NCI-H2227 (cell line): ENCODE results near the gene SCARB2.

ENCODE experiments used
- DNase-seq: peaks from one replicate; lab custom pipeline; 2025; ENCODE audit not compliant: unreplicated experiment; lab: John Stamatoyannopoulos, UW

Gene SCARB2

DNA sequence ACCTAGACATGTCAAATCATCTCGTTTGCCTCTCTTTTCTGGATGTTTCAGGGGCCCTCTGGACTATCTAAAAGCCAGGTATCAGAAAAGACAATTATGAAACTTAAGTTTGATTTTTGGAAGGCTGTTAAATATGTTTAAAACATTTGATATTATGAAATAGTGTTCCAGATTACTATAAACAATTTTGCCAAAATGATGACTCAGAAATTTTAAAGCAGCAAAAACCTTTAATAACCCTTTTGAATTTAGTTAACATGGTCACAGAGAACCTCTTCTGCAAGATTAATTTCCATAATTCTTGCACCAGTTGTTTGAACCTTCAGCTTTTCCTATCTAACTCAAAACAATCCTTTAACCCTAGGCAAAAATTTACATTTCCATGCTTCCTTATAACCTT lies 19.1 kb upstream of the SCARB2 start:
- DNase-seq: no peak

- DNase-seq: no peak
Measured at GRCh38 chr4:76226418-76226817, 12.8 kb upstream of the SCARB2 start.

- no peak for DNase-seq
Measured at GRCh38 chr4:76224171-76224570, 10.5 kb upstream of the SCARB2 start.

DNA sequence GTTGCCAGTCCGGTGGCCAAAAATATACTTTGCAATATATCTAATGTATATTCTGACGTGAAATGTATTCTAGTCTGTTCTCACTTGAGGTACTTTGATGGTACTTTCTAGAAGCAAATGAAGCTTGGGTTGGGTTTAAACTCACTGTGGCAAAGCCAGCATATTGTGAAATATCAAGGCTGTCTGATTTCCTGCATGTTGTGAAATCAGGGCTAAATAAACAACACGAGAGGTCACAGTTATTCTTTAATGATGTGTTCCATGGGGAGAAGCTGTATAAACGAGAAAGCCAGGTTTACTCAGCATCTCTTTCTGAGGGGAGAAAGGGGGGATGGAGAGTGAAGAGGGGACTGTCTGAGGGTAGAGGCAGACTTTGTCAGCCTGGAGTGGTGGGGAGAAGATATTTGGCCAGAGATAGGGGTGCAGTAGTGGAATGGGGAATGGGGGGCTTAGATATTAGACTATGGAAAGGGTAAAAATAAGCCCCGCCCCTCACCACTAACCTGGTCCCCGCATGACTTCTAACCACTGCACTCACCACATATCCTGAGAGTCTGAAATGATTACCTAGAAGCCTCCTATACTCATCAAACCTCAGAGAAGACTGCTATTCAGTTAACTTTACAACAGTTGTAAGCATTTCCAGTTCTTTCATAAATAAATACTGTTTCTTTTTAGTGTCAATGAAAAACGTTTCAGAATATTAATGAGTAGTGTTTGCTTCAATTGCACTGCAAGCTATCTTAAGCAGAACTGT lies 5.9 kb upstream of the SCARB2 start:
- DNase-seq: no peak

DNA sequence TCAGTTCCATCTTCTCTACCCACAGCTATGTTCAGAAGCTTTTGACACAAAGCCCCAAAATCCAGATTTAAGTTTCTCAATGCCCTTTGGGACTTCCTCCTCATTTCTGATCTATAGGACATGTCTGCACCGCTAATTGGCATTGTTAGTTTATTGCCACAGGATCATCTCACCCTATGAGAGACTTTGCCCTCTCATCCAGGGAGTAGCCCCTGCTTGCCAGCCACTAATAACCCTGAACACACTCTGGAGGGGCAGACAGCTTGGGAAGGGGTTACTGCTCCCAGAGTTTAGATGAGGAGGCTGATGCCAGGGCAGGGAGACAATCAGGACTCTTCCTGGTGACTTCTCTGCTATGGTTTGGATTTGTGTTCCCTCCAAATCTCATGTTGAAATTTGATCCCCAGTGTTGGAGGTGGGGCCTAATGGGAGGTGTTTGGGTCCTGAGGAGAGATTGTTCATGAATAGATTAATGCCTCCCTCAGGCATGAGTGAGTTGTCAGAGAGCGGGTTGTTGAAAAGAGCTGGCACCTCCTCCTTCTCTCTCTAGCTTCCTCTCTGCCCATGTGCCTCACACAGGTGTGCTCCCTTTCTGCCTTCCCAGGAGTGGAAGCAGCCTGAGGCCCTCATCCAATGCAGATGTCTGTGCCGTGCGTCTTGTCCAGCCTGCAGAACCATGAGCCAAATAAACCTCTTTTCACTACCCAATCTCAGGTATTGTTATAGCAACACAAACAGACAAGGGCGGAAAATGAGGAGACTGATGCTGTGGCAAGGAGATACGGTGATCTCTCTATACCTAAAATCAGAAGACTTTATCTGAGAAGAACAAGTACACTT lies 3.6 kb upstream of the SCARB2 start:
- DNase-seq: no peak

GRCh38 chr4:76216524-76216923 lies 2.9 kb upstream of the SCARB2 start:
- DNase-seq: no peak

GRCh38 chr4:76215077-76215476 lies 1.5 kb upstream of the SCARB2 start:
- DNase-seq: no peak

GRCh38 chr4:76214177-76214675 lies 602 bp upstream of the SCARB2 start:
- peak; percentile 10 for DNase-seq

GRCh38 chr4:76212851-76213414 lies 691 bp downstream of the SCARB2 start:
- peak; percentile 78 for DNase-seq

- no peak for DNase-seq
Measured at GRCh38 chr4:76211769-76212708, 1.6 kb downstream of the SCARB2 start.

- DNase-seq: no peak
Measured at GRCh38 chr4:76210452-76210851, 3.2 kb downstream of the SCARB2 start.

DNA sequence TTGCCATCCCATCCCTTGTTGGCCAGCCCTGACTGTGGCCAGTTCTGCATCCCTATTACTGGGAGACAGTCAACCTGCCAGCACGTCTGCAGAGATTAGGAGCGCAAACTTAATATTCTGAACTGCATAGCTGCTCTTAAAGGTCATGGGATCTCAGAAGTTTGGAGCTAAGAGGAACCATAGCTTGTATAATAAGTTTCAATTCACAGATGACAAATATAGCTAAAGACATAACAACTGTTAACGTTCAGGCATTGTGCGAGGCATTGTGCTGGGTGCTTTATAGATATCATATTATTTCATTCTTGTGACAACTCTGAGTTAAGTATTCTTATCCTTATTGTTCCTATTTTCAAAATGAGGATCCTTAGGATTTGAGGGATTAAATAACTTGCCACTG lies 3.7 kb downstream of the SCARB2 start:
- no peak for DNase-seq

GRCh38 chr4:76208005-76208765 lies 5.4 kb downstream of the SCARB2 start:
- no peak for DNase-seq

GRCh38 chr4:76207549-76207948 lies 6.1 kb downstream of the SCARB2 start:
- DNase-seq: no peak

DNA sequence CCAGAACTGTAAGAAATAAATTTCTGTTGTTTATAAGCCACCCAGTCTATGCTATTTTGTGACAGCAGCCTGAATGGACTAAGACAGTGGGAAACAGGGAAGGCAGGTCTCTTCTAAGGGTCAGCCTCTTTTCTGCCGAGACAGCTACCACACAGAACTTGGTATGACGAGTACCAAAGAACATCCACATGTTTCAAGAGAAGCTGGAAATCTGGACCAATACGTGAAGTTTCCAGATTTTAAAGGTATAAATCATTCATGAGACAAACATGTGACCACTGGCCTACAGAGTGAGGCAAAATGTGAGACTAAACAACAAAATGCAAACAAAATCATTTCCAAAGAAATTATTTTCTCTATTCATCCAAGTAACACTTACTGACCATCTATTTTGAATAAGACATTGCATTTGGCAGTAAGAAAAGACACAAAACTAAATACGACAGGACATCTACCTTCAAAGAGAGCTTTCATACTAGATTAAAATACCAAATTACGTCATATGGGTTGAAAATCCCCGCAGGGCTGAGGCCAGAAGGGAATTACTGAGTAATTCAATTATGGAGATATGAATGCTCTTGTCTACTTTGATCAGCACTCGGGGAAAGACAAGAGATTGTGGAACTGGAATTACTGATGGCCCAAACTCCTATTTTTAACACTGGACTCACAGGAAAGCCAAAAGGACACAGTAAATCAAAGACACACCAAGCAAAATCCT lies 7.2 kb downstream of the SCARB2 start:
- DNase-seq: no peak

DNA sequence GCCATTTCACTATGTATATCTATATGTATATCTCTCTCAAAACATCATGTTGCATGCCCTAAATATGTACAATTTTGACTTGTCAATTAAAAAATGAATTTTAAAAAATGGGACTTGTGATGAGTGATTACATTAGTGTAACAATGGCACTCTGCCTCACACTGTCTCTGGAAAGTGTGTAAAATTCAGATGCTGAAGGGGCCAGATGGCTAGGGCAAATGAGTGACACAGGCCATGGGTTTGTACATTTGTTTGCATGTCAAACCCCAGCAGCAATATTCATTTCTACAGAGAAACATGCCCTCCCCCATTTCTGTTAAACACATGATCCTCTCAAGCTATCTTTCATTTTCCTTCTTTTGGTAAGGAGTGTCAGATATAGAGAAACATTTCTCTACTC lies 8.1 kb downstream of the SCARB2 start:
- DNase-seq: no peak

GRCh38 chr4:76204936-76205335 lies 8.7 kb downstream of the SCARB2 start:
- no peak for DNase-seq

DNA sequence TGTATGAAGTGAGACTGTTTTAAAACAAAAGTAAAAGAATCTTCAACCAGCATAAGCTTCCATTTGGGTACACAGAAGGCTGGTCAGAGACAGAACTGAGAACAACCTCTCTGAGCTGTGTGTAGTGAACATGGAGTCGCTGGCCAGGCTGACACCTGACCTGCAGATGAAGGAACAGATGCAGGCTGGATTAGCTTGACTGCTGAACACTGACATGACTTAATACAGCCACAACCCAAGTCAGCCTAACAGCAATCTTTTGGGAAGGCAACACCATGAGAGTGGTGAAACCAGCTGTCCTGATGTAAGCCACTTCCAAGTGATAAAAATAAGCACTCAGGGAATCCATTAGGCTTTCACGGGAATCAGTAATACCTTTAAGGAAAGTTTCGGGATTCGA lies 10.1 kb downstream of the SCARB2 start:
- no peak for DNase-seq

- DNase-seq: no peak
Measured at GRCh38 chr4:76201276-76201675, 12.3 kb downstream of the SCARB2 start.
